HEK293 (cell line): ENCODE results near the gene STX10.

Source experiments
- CTCF ChIA-PET: fragments of 350-600 bp; formaldehyde crosslinking; extraction: SDS; loops from one replicate; lab custom pipeline; 2021; ENCODE audit warnings: antibody characterized with exemption; lab: Yijun Ruan, JAX
- POLR2A ChIA-PET: fragments of 300-600 bp; formaldehyde crosslinking; extraction: SDS; loops from one replicate; lab custom pipeline; 2020; ENCODE audit warnings: antibody characterized with exemption, inconsistent platforms; lab: Yijun Ruan, JAX
- H3K27ac ChIP-seq: fragments of 200-500 bp; sonication (Bioruptor generic); 2 replicates; pipeline ENCODE4 v1.5.1; 2014; ENCODE audit warnings: low read depth, low read length, control low read depth, inconsistent platforms; ENCODE audit errors: extremely low read depth
- H3K36me3 ChIP-seq, 2 experiments: fragments of 200-500 bp in 1 of 2; sonication (Bioruptor generic) in 1 of 2; 1 replicate in 1 of 2; 2 replicates in 1 of 2; pipeline ENCODE4 v1.5.1; 2014 to 2017; ENCODE audit warnings: inconsistent platforms in 2 of 2, low read length in 2 of 2; ENCODE audit not compliant: control insufficient read depth in 2 of 2, insufficient read depth in 1 of 2
- H3K4me1 ChIP-seq: fragments of 200-500 bp; sonication (Bioruptor generic); 2 replicates; pipeline ENCODE4 v1.5.1; 2014; ENCODE audit warnings: mild to moderate bottlenecking, low read length, inconsistent platforms; ENCODE audit not compliant: control insufficient read depth, insufficient read depth
- H3K4me3 ChIP-seq: 2 replicates; pipeline ENCODE4 v1.5.1; 2011; ENCODE audit warnings: low read depth, mild to moderate bottlenecking, control low read depth, low read length, moderate library complexity
- H3K9me3 ChIP-seq: fragments of 200-500 bp; sonication (Bioruptor generic); 2 replicates; pipeline ENCODE4 v1.5.1; 2014; ENCODE audit warnings: low read depth, low read length, inconsistent platforms; ENCODE audit not compliant: control insufficient read depth, insufficient read depth
- KLF1 ChIP-seq: fragments of 450-650 bp; formaldehyde crosslinking; IDR thresholded peaks from 2 replicates; pipeline ENCODE4 v1.5.1; 2016; ENCODE audit warnings: missing biosample characterization, missing genetic modification characterization
- KLF8 ChIP-seq: fragments of 450-650 bp; formaldehyde crosslinking; IDR thresholded peaks from 2 replicates; pipeline ENCODE4 v1.5.1; 2016; ENCODE audit warnings: missing biosample characterization, missing genetic modification characterization
- ZNF133 ChIP-seq: fragments of 450-650 bp; formaldehyde crosslinking; IDR thresholded peaks from 2 replicates; pipeline ENCODE4 v1.5.1; 2016; ENCODE audit warnings: missing biosample characterization, missing genetic modification characterization
- ZNF184 ChIP-seq: fragments of 450-650 bp; IDR thresholded peaks from 2 replicates; pipeline ENCODE4 v1.5.1; 2018; ENCODE audit warnings: missing biosample characterization, mild to moderate bottlenecking, missing genetic modification characterization
- ZNF19 ChIP-seq: fragments of 450-650 bp; formaldehyde crosslinking; IDR thresholded peaks from 2 replicates; pipeline ENCODE4; 2016; ENCODE audit warnings: missing biosample characterization, missing genetic modification characterization, low read depth
- ZNF248 ChIP-seq: fragments of 450-650 bp; formaldehyde crosslinking; IDR thresholded peaks from 2 replicates; pipeline ENCODE4 v1.5.1; 2017; ENCODE audit warnings: missing biosample characterization, missing genetic modification characterization
- ZNF341 ChIP-seq: fragments of 450-650 bp; formaldehyde crosslinking; IDR thresholded peaks from 2 replicates; pipeline ENCODE4; 2016; ENCODE audit warnings: low read depth, missing biosample characterization, missing genetic modification characterization
- ZNF549 ChIP-seq: fragments of 450-650 bp; IDR thresholded peaks from 2 replicates; pipeline ENCODE4 v1.5.1; 2018; ENCODE audit warnings: missing biosample characterization, missing genetic modification characterization, mild to moderate bottlenecking, inconsistent platforms, moderate library complexity
- ZNF664 ChIP-seq: fragments of 450-650 bp; formaldehyde crosslinking; IDR thresholded peaks from 2 replicates; pipeline ENCODE4 v1.5.1; 2016; ENCODE audit warnings: missing biosample characterization, missing genetic modification characterization
- ZNF701 ChIP-seq: fragments of 450-650 bp; formaldehyde crosslinking; IDR thresholded peaks from 2 replicates; pipeline ENCODE4 v1.5.1; 2016; ENCODE audit warnings: missing biosample characterization, missing genetic modification characterization
- ZNF76 ChIP-seq: fragments of 450-650 bp; formaldehyde crosslinking; IDR thresholded peaks from 2 replicates; pipeline ENCODE4; 2016; ENCODE audit warnings: low read depth, missing biosample characterization, missing genetic modification characterization, borderline replicate concordance
- ZNF785 ChIP-seq: fragments of 450-650 bp; formaldehyde crosslinking; IDR thresholded peaks from 2 replicates; pipeline ENCODE4 v1.5.1; 2016; ENCODE audit warnings: missing biosample characterization, missing genetic modification characterization
- TF ChIP-seq, protein P1 (sequence below): fragments of 450-650 bp; formaldehyde crosslinking; IDR thresholded peaks from 2 replicates; pipeline ENCODE4 v1.5.1; 2017; ENCODE audit warnings: missing biosample characterization, missing genetic modification characterization
- TF ChIP-seq, protein P2 (sequence below): fragments of 450-650 bp; formaldehyde crosslinking; conservative IDR thresholded peaks from 2 replicates; pipeline ENCODE4 v1.5.1; 2016; ENCODE audit warnings: low read depth, missing biosample characterization, missing genetic modification characterization
- TF ChIP-seq, protein P3 (sequence below): fragments of 450-650 bp; formaldehyde crosslinking; IDR thresholded peaks from 2 replicates; pipeline ENCODE4 v1.5.1; 2016; ENCODE audit warnings: missing biosample characterization, missing genetic modification characterization
- TF ChIP-seq, protein P4 (sequence below): fragments of 450-650 bp; IDR thresholded peaks from 2 replicates; pipeline ENCODE4 v1.5.1; 2018; ENCODE audit warnings: missing biosample characterization, missing genetic modification characterization
- TF ChIP-seq, protein P5 (sequence below): fragments of 450-650 bp; formaldehyde crosslinking; IDR thresholded peaks from 2 replicates; pipeline ENCODE4 v1.5.1; 2017; ENCODE audit warnings: missing biosample characterization, missing genetic modification characterization

The STX10 gene

DNA sequence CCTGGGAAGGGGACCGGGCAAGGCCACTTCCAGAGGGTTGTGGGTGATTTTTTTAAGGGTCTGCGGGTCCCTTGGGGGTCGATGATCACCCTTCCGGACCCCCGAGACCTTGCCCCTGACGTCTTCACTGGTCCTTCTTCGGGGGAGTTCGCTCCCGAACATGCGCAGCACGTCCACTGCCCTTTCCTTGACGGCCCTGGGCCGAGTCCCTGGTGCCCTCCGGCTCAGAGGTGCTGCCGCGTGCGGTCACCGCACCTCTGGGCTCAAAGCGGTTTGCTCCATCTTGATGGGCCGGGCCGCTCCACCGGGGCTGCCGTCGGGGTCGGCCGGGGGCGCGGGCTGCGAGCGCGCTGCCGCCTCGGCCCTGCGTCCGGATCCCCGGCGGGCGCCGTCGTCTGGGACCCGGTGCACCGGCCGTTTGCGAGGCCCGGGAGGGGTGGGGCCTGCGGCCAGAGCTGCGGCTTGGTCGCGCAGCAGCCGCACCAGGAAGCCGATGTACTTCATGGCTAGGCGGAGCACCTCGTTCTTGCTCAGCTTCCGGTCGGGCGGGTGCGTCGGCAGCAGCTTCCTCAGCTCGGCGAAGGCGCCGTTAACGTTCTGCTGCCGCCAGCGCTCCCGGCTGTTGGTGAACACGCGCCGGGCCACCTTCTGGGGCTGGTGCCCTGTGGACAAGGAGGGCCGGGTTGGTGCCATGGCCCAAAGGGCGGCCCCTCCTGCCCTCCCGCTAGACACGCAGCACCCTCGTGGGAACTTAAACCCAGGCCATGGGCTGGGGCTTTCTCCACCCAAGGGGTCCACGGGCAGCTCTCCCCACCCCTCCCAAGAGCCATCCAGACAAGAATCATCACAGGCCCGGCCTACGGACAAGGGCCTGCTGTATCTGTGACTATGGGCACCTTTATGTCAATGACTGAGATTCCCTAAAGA is 50.8 kb downstream of the STX10 start:
- Histone ChIP-seq H3K9me3 (no peaks in the 10 kb centered on the region), H3K4me1 (no peaks in the 10 kb centered on the region), H3K27ac (no peak overlapping the region), H3K36me3 (peaks cover 0 to 18% of the 10 kb centered on the region in 2 experiments; a peak in 1 of 3 replicates), H3K4me3 (no peak overlapping the region)
- TF ChIP-seq, protein P1, sequence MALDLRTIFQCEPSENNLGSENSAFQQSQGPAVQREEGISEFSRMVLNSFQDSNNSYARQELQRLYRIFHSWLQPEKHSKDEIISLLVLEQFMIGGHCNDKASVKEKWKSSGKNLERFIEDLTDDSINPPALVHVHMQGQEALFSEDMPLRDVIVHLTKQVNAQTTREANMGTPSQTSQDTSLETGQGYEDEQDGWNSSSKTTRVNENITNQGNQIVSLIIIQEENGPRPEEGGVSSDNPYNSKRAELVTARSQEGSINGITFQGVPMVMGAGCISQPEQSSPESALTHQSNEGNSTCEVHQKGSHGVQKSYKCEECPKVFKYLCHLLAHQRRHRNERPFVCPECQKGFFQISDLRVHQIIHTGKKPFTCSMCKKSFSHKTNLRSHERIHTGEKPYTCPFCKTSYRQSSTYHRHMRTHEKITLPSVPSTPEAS (tag by site-specific recombination) = no peak
- TF ChIP-seq ZNF549 (tag by site-specific recombination) (no peak), ZNF701 (tag by site-specific recombination) (no peak), ZNF248 (tag by site-specific recombination) (no peak), ZNF19 (no peak), ZNF184 (no peak), ZNF785 (no peak)
- TF ChIP-seq, protein P2, sequence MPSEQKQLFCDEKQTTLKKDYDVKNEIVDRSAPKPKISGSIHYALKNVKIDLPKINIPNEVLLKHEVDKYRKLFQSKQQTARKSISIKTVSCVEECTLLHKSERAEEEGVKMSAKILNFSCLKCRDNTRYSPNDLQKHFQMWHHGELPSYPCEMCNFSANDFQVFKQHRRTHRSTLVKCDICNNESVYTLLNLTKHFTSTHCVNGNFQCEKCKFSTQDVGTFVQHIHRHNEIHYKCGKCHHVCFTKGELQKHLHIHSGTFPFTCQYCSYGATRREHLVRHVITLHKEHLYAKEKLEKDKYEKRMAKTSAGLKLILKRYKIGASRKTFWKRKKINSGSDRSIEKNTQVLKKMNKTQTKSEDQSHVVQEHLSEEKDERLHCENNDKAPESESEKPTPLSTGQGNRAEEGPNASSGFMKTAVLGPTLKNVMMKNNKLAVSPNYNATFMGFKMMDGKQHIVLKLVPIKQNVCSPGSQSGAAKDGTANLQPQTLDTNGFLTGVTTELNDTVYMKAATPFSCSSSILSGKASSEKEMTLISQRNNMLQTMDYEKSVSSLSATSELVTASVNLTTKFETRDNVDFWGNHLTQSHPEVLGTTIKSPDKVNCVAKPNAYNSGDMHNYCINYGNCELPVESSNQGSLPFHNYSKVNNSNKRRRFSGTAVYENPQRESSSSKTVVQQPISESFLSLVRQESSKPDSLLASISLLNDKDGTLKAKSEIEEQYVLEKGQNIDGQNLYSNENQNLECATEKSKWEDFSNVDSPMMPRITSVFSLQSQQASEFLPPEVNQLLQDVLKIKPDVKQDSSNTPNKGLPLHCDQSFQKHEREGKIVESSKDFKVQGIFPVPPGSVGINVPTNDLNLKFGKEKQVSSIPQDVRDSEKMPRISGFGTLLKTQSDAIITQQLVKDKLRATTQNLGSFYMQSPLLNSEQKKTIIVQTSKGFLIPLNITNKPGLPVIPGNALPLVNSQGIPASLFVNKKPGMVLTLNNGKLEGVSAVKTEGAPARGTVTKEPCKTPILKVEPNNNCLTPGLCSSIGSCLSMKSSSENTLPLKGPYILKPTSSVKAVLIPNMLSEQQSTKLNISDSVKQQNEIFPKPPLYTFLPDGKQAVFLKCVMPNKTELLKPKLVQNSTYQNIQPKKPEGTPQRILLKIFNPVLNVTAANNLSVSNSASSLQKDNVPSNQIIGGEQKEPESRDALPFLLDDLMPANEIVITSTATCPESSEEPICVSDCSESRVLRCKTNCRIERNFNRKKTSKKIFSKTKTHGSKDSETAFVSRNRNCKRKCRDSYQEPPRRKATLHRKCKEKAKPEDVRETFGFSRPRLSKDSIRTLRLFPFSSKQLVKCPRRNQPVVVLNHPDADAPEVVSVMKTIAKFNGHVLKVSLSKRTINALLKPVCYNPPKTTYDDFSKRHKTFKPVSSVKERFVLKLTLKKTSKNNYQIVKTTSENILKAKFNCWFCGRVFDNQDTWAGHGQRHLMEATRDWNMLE (tag by site-specific recombination) = no peak
- POLR2A ChIA-PET = no interaction called here
- CTCF ChIA-PET = interaction anchor here (0.5 to 0.6 kb wide), 3 partner anchors 25 to 476 kb away, joined by 3 to 4 read pairs (median 3); no protein-coding TSS in a partner anchor

DNA sequence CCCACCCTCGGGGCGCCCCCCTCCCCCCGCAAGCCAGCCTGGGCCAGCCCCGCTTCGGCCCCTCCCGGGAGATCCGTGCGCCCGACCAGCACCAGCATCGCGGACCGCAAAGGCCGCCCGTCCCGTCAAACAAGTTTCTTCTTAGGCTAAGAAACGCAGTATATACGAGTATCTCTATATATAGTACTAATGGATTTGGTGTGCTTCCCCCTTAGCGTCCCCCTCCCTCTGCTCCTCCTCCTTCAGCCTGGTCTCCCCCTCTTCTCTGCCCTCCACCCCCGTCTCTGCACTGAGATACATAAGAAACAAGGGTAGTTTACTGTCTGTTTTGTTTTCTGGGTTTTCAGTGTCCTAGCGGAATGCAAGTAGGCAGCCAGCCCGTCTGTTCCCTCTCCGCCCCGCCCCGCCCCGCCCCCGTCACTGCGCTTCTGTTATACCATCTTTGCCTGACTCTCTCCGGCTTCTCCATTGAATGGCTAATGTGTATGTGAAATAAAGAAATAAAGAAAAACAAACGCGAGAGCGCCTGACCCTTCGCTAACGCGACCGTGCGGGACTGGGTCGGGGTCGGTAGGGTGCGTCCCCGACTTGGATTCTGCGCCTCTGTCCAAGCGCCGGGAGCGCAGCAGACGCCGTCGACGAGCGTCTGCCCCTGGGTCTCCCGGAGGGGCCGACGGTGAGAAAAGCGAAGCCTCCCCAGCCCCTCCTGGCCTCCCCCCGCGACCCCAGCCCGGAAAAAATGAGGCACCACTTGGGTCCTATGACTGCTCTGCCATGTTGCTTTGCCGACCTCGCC is 51.7 kb downstream of the STX10 start:
- Histone ChIP-seq H3K4me3 (no peak overlapping the region), H3K27ac (no peak overlapping the region), H3K9me3 (no peaks in the 10 kb centered on the region), H3K4me1 (no peaks in the 10 kb centered on the region), H3K36me3 (peaks cover 0 to 16% of the 10 kb centered on the region in 2 experiments; a peak in 1 of 3 replicates)
- CTCF ChIA-PET = no interaction called here
- POLR2A ChIA-PET = no interaction called here
- TF ChIP-seq ZNF664 (tag by site-specific recombination) (no peak), ZNF76 (no peak), ZNF341 (tag by site-specific recombination) (peak; percentile 69), KLF8 (peak; percentile 45), ZNF133 (tag by site-specific recombination) (peak; percentile 78), KLF1 (tag by site-specific recombination) (0 out of 2 replicates have a peak, but pooled peaks have one; percentile 27)
- TF ChIP-seq, protein P3, sequence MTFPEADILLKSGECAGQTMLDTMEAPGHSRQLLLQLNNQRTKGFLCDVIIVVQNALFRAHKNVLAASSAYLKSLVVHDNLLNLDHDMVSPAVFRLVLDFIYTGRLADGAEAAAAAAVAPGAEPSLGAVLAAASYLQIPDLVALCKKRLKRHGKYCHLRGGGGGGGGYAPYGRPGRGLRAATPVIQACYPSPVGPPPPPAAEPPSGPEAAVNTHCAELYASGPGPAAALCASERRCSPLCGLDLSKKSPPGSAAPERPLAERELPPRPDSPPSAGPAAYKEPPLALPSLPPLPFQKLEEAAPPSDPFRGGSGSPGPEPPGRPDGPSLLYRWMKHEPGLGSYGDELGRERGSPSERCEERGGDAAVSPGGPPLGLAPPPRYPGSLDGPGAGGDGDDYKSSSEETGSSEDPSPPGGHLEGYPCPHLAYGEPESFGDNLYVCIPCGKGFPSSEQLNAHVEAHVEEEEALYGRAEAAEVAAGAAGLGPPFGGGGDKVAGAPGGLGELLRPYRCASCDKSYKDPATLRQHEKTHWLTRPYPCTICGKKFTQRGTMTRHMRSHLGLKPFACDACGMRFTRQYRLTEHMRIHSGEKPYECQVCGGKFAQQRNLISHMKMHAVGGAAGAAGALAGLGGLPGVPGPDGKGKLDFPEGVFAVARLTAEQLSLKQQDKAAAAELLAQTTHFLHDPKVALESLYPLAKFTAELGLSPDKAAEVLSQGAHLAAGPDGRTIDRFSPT (tag by site-specific recombination) = no peak
- TF ChIP-seq, protein P4, sequence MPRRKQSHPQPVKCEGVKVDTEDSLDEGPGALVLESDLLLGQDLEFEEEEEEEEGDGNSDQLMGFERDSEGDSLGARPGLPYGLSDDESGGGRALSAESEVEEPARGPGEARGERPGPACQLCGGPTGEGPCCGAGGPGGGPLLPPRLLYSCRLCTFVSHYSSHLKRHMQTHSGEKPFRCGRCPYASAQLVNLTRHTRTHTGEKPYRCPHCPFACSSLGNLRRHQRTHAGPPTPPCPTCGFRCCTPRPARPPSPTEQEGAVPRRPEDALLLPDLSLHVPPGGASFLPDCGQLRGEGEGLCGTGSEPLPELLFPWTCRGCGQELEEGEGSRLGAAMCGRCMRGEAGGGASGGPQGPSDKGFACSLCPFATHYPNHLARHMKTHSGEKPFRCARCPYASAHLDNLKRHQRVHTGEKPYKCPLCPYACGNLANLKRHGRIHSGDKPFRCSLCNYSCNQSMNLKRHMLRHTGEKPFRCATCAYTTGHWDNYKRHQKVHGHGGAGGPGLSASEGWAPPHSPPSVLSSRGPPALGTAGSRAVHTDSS (tag by site-specific recombination) = no peak
- TF ChIP-seq, protein P5, sequence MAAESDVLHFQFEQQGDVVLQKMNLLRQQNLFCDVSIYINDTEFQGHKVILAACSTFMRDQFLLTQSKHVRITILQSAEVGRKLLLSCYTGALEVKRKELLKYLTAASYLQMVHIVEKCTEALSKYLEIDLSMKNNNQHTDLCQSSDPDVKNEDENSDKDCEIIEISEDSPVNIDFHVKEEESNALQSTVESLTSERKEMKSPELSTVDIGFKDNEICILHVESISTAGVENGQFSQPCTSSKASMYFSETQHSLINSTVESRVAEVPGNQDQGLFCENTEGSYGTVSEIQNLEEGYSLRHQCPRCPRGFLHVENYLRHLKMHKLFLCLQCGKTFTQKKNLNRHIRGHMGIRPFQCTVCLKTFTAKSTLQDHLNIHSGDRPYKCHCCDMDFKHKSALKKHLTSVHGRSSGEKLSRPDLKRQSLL (tag by site-specific recombination) = no peak
